ENCODE measurements around the gene GLRX2.
"Not testable (repeated sequence)": the region's sequence is repeated elsewhere in the genome, so short reads cannot be mapped to it uniquely, and the experiment has no call there.

Gene GLRX2

GRCh38 chr1:193118803-193119730, 13.9 kb upstream of the GLRX2 start:
- peaks cover 26% of the 10 kb centered on the region for H3F3A ChIP-seq (ENCODE audit: insufficient read depth)
- no peaks in the 10 kb centered on the region for H3K27me3 ChIP-seq (ENCODE audit: low read length)
- H3K79me2 ChIP-seq (ENCODE audit: insufficient read depth, low read length) = peaks cover 18% of the 10 kb centered on the region
- no peaks in the 10 kb centered on the region for H3K9me2 ChIP-seq (replicated peaks; ENCODE audit: insufficient read depth, low read length)
- no peak overlapping the region for H3K27ac ChIP-seq (ENCODE audit: low read depth, low read length)
- no peaks in the 10 kb centered on the region for H3K36me3 ChIP-seq (ENCODE audit: low read length)
- H3K4me3 ChIP-seq (ENCODE audit: insufficient read depth, low read length, poor library complexity, severe bottlenecking) = no peak overlapping the region
- H4K20me1 ChIP-seq (ENCODE audit: low read depth, low read length) = peaks cover 4% of the 10 kb centered on the region; the same call in 1 of the 2 replicates
- H3K4me2 ChIP-seq (ENCODE audit: low read depth, low read length, poor library complexity, severe bottlenecking) = no peak overlapping the region
- no peaks in the 10 kb centered on the region for H3K9me3 ChIP-seq (ENCODE audit: insufficient read depth, low read length)
- no peak for TF ChIP-seq CTCF (IDR thresholded peaks at IDR 0.05; ENCODE audit: insufficient read depth, low read length, poor library complexity, severe bottlenecking)
- no peak for TF ChIP-seq EZH2phosphoT487 (conservative IDR thresholded peaks at IDR 0.05; ENCODE audit: low read length)
- H3K9ac ChIP-seq (ENCODE audit: low read length) = no peak overlapping the region
- no peak overlapping the region for H2AFZ ChIP-seq (ENCODE audit: low read depth, low read length, severe bottlenecking)

- Histone ChIP-seq H3K9ac (ENCODE audit: low read length) (no peak overlapping the region), H4K20me1 (ENCODE audit: low read depth, low read length) (no peaks in the 10 kb centered on the region), H2AFZ (ENCODE audit: low read depth, low read length, severe bottlenecking) (no peak overlapping the region), H3K27ac (ENCODE audit: low read depth, low read length) (no peak overlapping the region), H3K9me3 (ENCODE audit: insufficient read depth, low read length) (no peaks in the 10 kb centered on the region), H3K4me3 (ENCODE audit: insufficient read depth, low read length, poor library complexity, severe bottlenecking) (no peak overlapping the region), H3K79me2 (ENCODE audit: insufficient read depth, low read length) (peaks cover 9% of the 10 kb centered on the region), H3K9me2 (replicated peaks; ENCODE audit: insufficient read depth, low read length) (no peaks in the 10 kb centered on the region), H3K27me3 (ENCODE audit: low read length) (no peaks in the 10 kb centered on the region), H3F3A (ENCODE audit: insufficient read depth) (peaks cover 26% of the 10 kb centered on the region), H3K36me3 (ENCODE audit: low read length) (no peaks in the 10 kb centered on the region), H3K4me2 (ENCODE audit: low read depth, low read length, poor library complexity, severe bottlenecking) (no peak overlapping the region)
- TF ChIP-seq CTCF (IDR thresholded peaks at IDR 0.05; ENCODE audit: insufficient read depth, low read length, poor library complexity, severe bottlenecking) (no peak), EZH2phosphoT487 (conservative IDR thresholded peaks at IDR 0.05; ENCODE audit: low read length) (no peak)
Observed at GRCh38 chr1:193118194-193118593, 13.0 kb upstream of the GLRX2 start.

DNA sequence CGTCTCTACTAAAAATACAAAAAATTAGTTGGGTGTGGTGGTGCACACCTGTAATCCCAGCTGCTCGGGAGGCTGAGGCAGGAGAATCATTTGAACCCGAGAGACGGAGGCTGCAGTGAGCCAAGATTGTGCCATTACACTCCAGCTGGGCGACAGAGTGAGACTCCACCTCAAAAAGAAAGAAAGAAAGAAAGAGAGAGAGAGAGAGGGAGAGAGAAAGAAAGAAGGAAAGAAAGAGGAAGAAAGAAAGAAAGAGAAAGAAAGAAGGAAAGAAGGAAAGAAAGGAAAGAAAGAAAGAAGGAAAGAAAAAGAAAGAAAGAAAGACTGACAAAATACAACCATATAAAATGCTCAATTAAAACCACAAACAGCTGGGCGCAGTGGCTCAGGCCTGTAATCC, 12.0 kb upstream of the GLRX2 start:
- not testable (repeated sequence) for H2AFZ ChIP-seq (ENCODE audit: low read depth, low read length, severe bottlenecking); H3K9me2 ChIP-seq (replicated peaks; ENCODE audit: insufficient read depth, low read length); H3K9ac ChIP-seq (ENCODE audit: low read length); H3K79me2 ChIP-seq (ENCODE audit: insufficient read depth, low read length); H3K4me2 ChIP-seq (ENCODE audit: low read depth, low read length, poor library complexity, severe bottlenecking); H3K27me3 ChIP-seq (ENCODE audit: low read length); H3K4me3 ChIP-seq (ENCODE audit: insufficient read depth, low read length, poor library complexity, severe bottlenecking); H4K20me1 ChIP-seq (ENCODE audit: low read depth, low read length); H3K36me3 ChIP-seq (ENCODE audit: low read length); H3K27ac ChIP-seq (ENCODE audit: low read depth, low read length); H3K9me3 ChIP-seq (ENCODE audit: insufficient read depth, low read length)
- H3F3A ChIP-seq (ENCODE audit: insufficient read depth) = peaks cover 19% of the 10 kb centered on the region

- TF ChIP-seq EZH2phosphoT487 (conservative IDR thresholded peaks at IDR 0.05; ENCODE audit: low read length) = no peak
- no peak for TF ChIP-seq CTCF (IDR thresholded peaks at IDR 0.05; ENCODE audit: insufficient read depth, low read length, poor library complexity, severe bottlenecking)
- Histone ChIP-seq H3K27me3 (ENCODE audit: low read length) (no peaks in the 10 kb centered on the region), H3K27ac (ENCODE audit: low read depth, low read length) (no peak overlapping the region), H3K9ac (ENCODE audit: low read length) (no peak overlapping the region), H3F3A (ENCODE audit: insufficient read depth) (peaks cover 10% of the 10 kb centered on the region; the same call in 1 of the 2 replicates), H3K9me3 (ENCODE audit: insufficient read depth, low read length) (no peaks in the 10 kb centered on the region), H4K20me1 (ENCODE audit: low read depth, low read length) (no peaks in the 10 kb centered on the region), H3K4me3 (ENCODE audit: insufficient read depth, low read length, poor library complexity, severe bottlenecking) (no peak overlapping the region), H3K9me2 (replicated peaks; ENCODE audit: insufficient read depth, low read length) (no peaks in the 10 kb centered on the region), H3K4me2 (ENCODE audit: low read depth, low read length, poor library complexity, severe bottlenecking) (no peak overlapping the region), H3K79me2 (ENCODE audit: insufficient read depth, low read length) (no peaks in the 10 kb centered on the region), H3K36me3 (ENCODE audit: low read length) (no peaks in the 10 kb centered on the region), H2AFZ (ENCODE audit: low read depth, low read length, severe bottlenecking) (no peak overlapping the region)
Observed at GRCh38 chr1:193115629-193116227, 10.5 kb upstream of the GLRX2 start.

Measured in SU-DHL-6 (cell line).